Loucy (cell line): Measurements from ENCODE around the gene TRPM1.

Experiments used
- H2AFZ ChIP-seq: fragments of 200-600 bp; sonication (generic); 2 replicates; pipeline ENCODE4 v1.6.0; 2016; ENCODE audit warnings: antibody characterized with exemption, mild to moderate bottlenecking, low read length, moderate library complexity
- H3F3A ChIP-seq: fragments of 200-600 bp; 2 replicates; pipeline ENCODE4 v1.6.0; 2016; ENCODE audit warnings: antibody characterized with exemption, low read depth, mild to moderate bottlenecking
- H3K27me3 ChIP-seq: fragments of 200-600 bp; sonication (generic); 2 replicates; pipeline ENCODE4 v1.6.1; 2014; ENCODE audit warnings: low read length, mild to moderate bottlenecking; ENCODE audit not compliant: insufficient read depth, poor library complexity, severe bottlenecking
- H3K36me3 ChIP-seq: fragments of 200-600 bp; sonication (generic); 2 replicates; pipeline ENCODE4 v1.6.1; 2016; ENCODE audit warnings: low read length; ENCODE audit not compliant: insufficient read depth
- H3K4me1 ChIP-seq: fragments of 200-600 bp; sonication (generic); 2 replicates; pipeline ENCODE4 v1.5.1; 2014; ENCODE audit warnings: low read length, mild to moderate bottlenecking; ENCODE audit not compliant: insufficient read depth, poor library complexity, severe bottlenecking
- H3K4me2 ChIP-seq: fragments of 200-600 bp; sonication (generic); 2 replicates; pipeline ENCODE4 v1.6.0; 2014; ENCODE audit warnings: antibody characterized with exemption, low read length, low read depth, mild to moderate bottlenecking; ENCODE audit not compliant: poor library complexity, severe bottlenecking
- H3K4me3 ChIP-seq: fragments of 200-600 bp; sonication (generic); 2 replicates; pipeline ENCODE4 v1.5.1; 2014; ENCODE audit warnings: low read length, mild to moderate bottlenecking, mixed read lengths; ENCODE audit not compliant: poor library complexity, severe bottlenecking
- H3K79me2 ChIP-seq: fragments of 200-600 bp; sonication (generic); 2 replicates; pipeline ENCODE4 v1.6.1; 2014; ENCODE audit warnings: low read length; ENCODE audit not compliant: insufficient read depth
- H3K9ac ChIP-seq: fragments of 200-600 bp; sonication (generic); 2 replicates; pipeline ENCODE4 v1.6.0; 2014; ENCODE audit warnings: mild to moderate bottlenecking, low read depth, low read length, moderate library complexity; ENCODE audit not compliant: poor library complexity, severe bottlenecking
- H3K9me2 ChIP-seq: fragments of 200-600 bp; sonication (generic); replicated peaks from 2 replicates; pipeline ENCODE4 v1.6.1; 2016; ENCODE audit warnings: low read depth, low read length, mixed read lengths
- H3K9me3 ChIP-seq: fragments of 200-600 bp; sonication (generic); 2 replicates; pipeline ENCODE4 v1.6.1; 2014; ENCODE audit warnings: mild to moderate bottlenecking, antibody characterized with exemption, low read length, low read depth; ENCODE audit not compliant: insufficient read depth
- H4K20me1 ChIP-seq: fragments of 200-600 bp; sonication (generic); 2 replicates; pipeline ENCODE4 v1.6.0; 2014; ENCODE audit warnings: antibody characterized with exemption, low read length, mild to moderate bottlenecking; ENCODE audit not compliant: insufficient read depth, poor library complexity, severe bottlenecking
- EZH2phosphoT487 ChIP-seq: fragments of 200-600 bp; IDR thresholded peaks from 2 replicates; pipeline ENCODE4 v1.6.1; 2018; ENCODE audit warnings: antibody characterized with exemption, mild to moderate bottlenecking, moderate library complexity, borderline replicate concordance
- TF ChIP-seq, protein P1 (sequence below): fragments of 200-600 bp; sonication (generic); conservative IDR thresholded peaks from 2 replicates; pipeline ENCODE4 v1.5.1; 2014; ENCODE audit warnings: mild to moderate bottlenecking, antibody characterized with exemption, low read length

The TRPM1 gene

DNA sequence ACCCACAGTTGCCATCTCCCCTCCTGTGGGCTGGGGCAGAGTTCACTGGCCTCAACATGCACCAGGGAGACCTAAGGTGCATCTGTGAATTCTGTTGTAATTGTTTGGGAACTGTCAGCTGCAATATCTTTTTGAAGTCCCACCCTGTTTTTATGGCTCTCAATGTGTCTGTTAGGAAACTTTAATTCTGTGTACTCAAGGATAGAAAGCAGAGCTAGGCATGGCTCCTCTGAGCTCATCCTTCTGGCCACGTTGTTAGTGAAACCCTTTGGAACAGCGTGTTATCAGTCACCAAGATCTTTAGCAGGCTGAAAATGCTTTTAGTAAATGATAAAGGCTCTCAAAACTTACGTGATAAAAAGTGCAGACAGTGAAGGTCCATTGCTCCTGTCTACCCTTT, 76.5 kb downstream of the TRPM1 start:
- Histone ChIP-seq H3K4me3 (no peak overlapping the region), H2AFZ (0 out of 2 replicates have a peak overlapping the region, but pooled peaks have one; percentile 0)

DNA sequence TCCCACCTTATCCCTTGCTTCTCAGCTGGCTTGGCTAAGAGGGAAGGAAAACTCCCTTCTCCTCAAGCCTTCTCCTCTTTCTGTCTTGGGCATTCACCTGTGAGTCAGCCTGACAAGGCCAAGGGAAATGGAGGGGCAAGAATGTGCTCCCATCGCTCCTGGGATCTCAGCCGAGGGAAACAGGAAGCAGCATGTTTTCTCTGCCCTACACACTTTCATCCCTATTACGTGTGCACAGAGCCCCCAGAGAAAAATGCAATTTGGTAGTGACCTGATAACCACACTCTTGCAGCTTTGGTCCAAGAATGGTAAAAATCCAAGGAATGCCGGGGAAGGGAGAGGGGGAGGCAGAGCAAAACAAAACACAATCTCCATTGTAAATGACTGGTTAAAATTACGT, 77.2 kb downstream of the TRPM1 start:
- no peak overlapping the region for H2AFZ ChIP-seq
- H3K79me2 ChIP-seq, result no peaks in the 10 kb centered on the region
- peaks cover 32% of the 10 kb centered on the region for H3K4me1 ChIP-seq
- no peak overlapping the region for H3K4me2 ChIP-seq
- H3K9me2 ChIP-seq, result no peaks in the 10 kb centered on the region
- H3K9me3 ChIP-seq, result no peaks in the 10 kb centered on the region
- no peaks in the 10 kb centered on the region for H3F3A ChIP-seq
- H3K4me3 ChIP-seq, result no peak overlapping the region
- no peaks in the 10 kb centered on the region for H3K27me3 ChIP-seq
- TF ChIP-seq EZH2phosphoT487, result no peak
- TF ChIP-seq, protein P1, sequence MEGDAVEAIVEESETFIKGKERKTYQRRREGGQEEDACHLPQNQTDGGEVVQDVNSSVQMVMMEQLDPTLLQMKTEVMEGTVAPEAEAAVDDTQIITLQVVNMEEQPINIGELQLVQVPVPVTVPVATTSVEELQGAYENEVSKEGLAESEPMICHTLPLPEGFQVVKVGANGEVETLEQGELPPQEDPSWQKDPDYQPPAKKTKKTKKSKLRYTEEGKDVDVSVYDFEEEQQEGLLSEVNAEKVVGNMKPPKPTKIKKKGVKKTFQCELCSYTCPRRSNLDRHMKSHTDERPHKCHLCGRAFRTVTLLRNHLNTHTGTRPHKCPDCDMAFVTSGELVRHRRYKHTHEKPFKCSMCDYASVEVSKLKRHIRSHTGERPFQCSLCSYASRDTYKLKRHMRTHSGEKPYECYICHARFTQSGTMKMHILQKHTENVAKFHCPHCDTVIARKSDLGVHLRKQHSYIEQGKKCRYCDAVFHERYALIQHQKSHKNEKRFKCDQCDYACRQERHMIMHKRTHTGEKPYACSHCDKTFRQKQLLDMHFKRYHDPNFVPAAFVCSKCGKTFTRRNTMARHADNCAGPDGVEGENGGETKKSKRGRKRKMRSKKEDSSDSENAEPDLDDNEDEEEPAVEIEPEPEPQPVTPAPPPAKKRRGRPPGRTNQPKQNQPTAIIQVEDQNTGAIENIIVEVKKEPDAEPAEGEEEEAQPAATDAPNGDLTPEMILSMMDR, result no peak
- H3K36me3 ChIP-seq, result no peaks in the 10 kb centered on the region
- H3K9ac ChIP-seq, result no peak overlapping the region
- H4K20me1 ChIP-seq, result no peaks in the 10 kb centered on the region

More for the DNA sequence above, 76.5 kb downstream of the TRPM1 start:
- TF ChIP-seq, protein P1, result no peak
- no peak for TF ChIP-seq EZH2phosphoT487
- Histone ChIP-seq H3K4me1 (peaks cover 32% of the 10 kb centered on the region), H3K9ac (no peak overlapping the region), H4K20me1 (no peaks in the 10 kb centered on the region), H3F3A (no peaks in the 10 kb centered on the region), H3K27me3 (no peaks in the 10 kb centered on the region), H3K9me3 (no peaks in the 10 kb centered on the region), H3K9me2 (no peaks in the 10 kb centered on the region), H3K4me2 (no peak overlapping the region), H3K79me2 (no peaks in the 10 kb centered on the region), H3K36me3 (no peaks in the 10 kb centered on the region)

DNA sequence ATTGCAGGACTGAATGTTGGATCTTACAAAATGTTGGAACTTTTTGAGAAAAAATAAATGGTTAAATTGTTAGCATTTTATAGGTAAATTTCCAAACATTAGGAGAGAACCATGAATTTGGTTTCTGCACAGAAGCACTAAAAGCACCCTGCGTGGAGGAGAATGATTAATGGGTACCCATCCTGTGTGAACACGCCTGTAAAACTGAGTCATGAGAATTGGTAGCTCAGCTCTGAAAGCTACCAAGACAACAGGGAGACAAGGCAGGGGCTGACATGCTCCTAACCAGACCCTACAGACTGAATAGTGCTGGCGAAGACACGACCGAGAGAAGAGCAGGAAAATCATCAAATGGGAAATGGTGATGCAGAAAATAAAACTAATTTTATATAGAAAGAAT, 77.7 kb downstream of the TRPM1 start:
- no peak for TF ChIP-seq EZH2phosphoT487
- TF ChIP-seq, protein P1, result no peak
- Histone ChIP-seq H3K4me1 (peaks cover 32% of the 10 kb centered on the region), H3K27me3 (no peaks in the 10 kb centered on the region), H4K20me1 (no peaks in the 10 kb centered on the region), H3K36me3 (no peaks in the 10 kb centered on the region), H3K9me3 (no peaks in the 10 kb centered on the region), H3K9ac (no peak overlapping the region), H2AFZ (no peak overlapping the region), H3K79me2 (no peaks in the 10 kb centered on the region), H3F3A (no peaks in the 10 kb centered on the region), H3K9me2 (no peaks in the 10 kb centered on the region), H3K4me3 (no peak overlapping the region), H3K4me2 (no peak overlapping the region)
